WERI-Rb-1 (cell line): ENCODE measurements around the gene PIP5K1C.

ENCODE experiments used
- DNase-seq: peaks from one replicate; pipeline ENCODE4 v3.0.0-alpha.2; 2020
- H3K27ac ChIP-seq: fragments of 250-450 bp; sonication (Bioruptor Pico); 2 replicates; pipeline ENCODE4 v1.5.1; 2020; ENCODE audit warnings: mild to moderate bottlenecking, moderate library complexity
- H3K27me3 ChIP-seq: fragments of 250-450 bp; sonication (Bioruptor Pico); 2 replicates; pipeline ENCODE4 v1.5.1; 2021; ENCODE audit warnings: mild to moderate bottlenecking, low read depth, moderate library complexity; ENCODE audit not compliant: insufficient read depth, severe bottlenecking
- H3K36me3 ChIP-seq: fragments of 250-450 bp; sonication (Bioruptor Pico); 2 replicates; pipeline ENCODE4 v1.5.1; 2020; ENCODE audit warnings: mild to moderate bottlenecking, moderate library complexity
- H3K4me3 ChIP-seq: 2 replicates; pipeline ENCODE4 v1.5.1; 2011; ENCODE audit warnings: low read depth, mild to moderate bottlenecking, control low read depth, low read length
- H3K9me3 ChIP-seq: fragments of 250-450 bp; sonication (Bioruptor Pico); 2 replicates; pipeline ENCODE4 v1.5.1; 2021; ENCODE audit warnings: mild to moderate bottlenecking, moderate library complexity; ENCODE audit not compliant: severe bottlenecking
- CTCF ChIP-seq: IDR thresholded peaks from 2 replicates; pipeline ENCODE4 v1.5.1; 2011; ENCODE audit warnings: low read depth, mild to moderate bottlenecking, control low read depth, inconsistent platforms, low read length

Gene PIP5K1C

GRCh38 chr19:3591876-3592613 lies 108.2 kb downstream of the PIP5K1C start:
- Histone ChIP-seq H3K27ac (no peak overlapping the region), H3K9me3 (peaks cover 12% of the 10 kb centered on the region), H3K27me3 (no peaks in the 10 kb centered on the region), H3K36me3 (no peaks in the 10 kb centered on the region), H3K4me3 (no peak overlapping the region)
- TF ChIP-seq CTCF = no peak
- no peak for DNase-seq

- Histone ChIP-seq H3K27ac (no peak overlapping the region), H3K9me3 (peaks cover 12% of the 10 kb centered on the region), H3K36me3 (no peaks in the 10 kb centered on the region), H3K27me3 (no peaks in the 10 kb centered on the region), H3K4me3 (no peak overlapping the region)
- TF ChIP-seq CTCF = no peak
- no peak for DNase-seq
Observed at GRCh38 chr19:3590991-3591659, 109.1 kb downstream of the PIP5K1C start.

GRCh38 chr19:3589949-3590348 lies 110.3 kb downstream of the PIP5K1C start:
- no peaks in the 10 kb centered on the region for H3K27me3 ChIP-seq
- no peak for TF ChIP-seq CTCF
- H3K4me3 ChIP-seq = no peak overlapping the region
- no peak overlapping the region for H3K27ac ChIP-seq
- no peaks in the 10 kb centered on the region for H3K36me3 ChIP-seq
- H3K9me3 ChIP-seq = peaks cover 12% of the 10 kb centered on the region
- DNase-seq = no peak

GRCh38 chr19:3589439-3589838 lies 110.8 kb downstream of the PIP5K1C start:
- Histone ChIP-seq H3K27ac (no peak overlapping the region), H3K4me3 (no peak overlapping the region), H3K27me3 (no peaks in the 10 kb centered on the region), H3K9me3 (peaks cover 12% of the 10 kb centered on the region), H3K36me3 (no peaks in the 10 kb centered on the region)
- no peak for TF ChIP-seq CTCF
- DNase-seq = no peak

GRCh38 chr19:3586707-3587346 lies 113.4 kb downstream of the PIP5K1C start:
- Histone ChIP-seq H3K27ac (no peak overlapping the region), H3K36me3 (no peaks in the 10 kb centered on the region), H3K4me3 (no peak overlapping the region), H3K9me3 (peaks cover 12% of the 10 kb centered on the region), H3K27me3 (no peaks in the 10 kb centered on the region)
- TF ChIP-seq CTCF = no peak
- DNase-seq = no peak
